Choroid plexus epithelial cell (primary cell): ENCODE measurements around the gene PRADC1.
"Not testable (repeated sequence)": the region's sequence is repeated elsewhere in the genome, so short reads cannot be mapped to it uniquely, and the experiment has no call there.

Experiments used
- DNase-seq: peaks from one replicate; pipeline ENCODE4 v3.0.0-alpha.2; 2010; ENCODE audit warnings: low read depth
- H3K4me3 ChIP-seq: 2 replicates; pipeline ENCODE4 v1.5.1; 2011; ENCODE audit warnings: low read depth, mild to moderate bottlenecking, control low read depth, low read length, moderate library complexity
- TF ChIP-seq, protein P1 (sequence below): conservative IDR thresholded peaks from 2 replicates; pipeline ENCODE4 v1.5.1; 2011; ENCODE audit warnings: low read depth, mild to moderate bottlenecking, control low read depth, inconsistent platforms, low read length, moderate library complexity

The PRADC1 gene

DNA sequence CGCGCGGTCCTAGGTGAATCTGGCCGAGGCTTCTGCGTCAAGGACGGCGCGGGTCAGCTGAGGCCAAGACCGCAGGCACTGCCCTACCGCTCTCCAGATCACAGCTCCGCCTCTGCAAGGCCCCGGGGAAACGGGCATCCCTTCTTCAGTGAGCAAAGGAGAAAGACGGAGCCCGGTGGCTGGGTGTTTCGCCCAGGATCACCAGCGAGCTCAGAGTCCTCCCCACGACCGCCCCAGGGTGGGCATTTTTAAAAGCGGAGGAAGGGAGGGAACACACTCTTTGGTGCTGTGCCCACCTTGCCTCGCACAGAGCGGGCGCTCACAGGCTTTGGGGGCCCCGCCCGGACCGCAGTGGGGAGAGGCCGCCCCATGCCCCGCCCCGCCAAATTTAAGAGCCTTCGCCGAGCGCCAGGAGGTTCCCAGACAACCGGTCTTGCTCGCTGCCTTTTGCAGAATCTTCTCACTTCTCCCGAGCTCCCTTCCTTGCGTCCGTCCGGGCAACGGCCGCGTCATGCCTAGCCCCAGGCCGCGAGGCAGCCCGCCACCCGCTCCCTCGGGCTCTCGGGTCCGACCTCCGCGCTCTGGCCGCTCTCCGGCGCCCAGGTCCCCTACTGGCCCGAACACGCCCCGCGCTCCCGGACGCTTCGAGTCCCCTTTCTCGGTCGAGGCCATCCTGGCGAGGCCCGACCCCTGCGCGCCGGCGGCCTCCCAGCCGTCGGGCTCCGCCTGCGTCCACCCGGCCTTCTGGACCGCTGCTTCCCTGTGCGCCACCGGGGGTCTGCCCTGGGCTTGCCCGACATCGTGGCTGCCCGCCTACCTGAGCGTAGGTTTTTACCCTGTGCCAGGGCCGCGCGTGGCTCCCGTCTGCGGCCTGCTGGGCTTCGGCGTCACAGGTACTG is 30.6 kb downstream of the PRADC1 start, which contains the start of gene NOTO:
TSS of gene NOTO (plus strand) at position 419 of the 899 bp plus-strand sequence. CDS start at position 512, 93 bp downstream.
- no peak for DNase-seq

DNA sequence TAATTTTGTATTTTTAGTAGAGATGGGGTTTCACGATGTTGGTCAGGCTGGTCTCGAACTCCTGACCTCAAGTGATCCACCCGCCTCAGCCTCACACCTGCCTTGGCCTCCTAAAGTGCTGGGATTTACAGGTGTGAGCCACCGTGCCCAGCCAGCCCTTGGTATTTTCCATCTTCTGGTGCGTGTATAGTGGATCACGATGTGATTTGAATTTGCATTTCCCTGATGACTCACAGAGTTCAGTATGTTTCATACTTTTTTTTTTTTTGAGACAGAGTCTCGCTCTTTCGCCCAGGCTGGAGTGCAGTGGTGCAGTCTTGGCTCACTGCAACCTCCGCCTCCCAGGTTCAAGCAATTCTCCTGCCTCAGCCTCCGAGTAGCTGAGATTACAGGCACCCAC is 32.8 kb downstream of the PRADC1 start:
- peak; percentile 31 for DNase-seq

More for the DNA sequence above, 30.6 kb downstream of the PRADC1 start, which contains the start of gene NOTO:
- H3K4me3 ChIP-seq = no peak within 1 kb of the TSS
- TF ChIP-seq, protein P1, sequence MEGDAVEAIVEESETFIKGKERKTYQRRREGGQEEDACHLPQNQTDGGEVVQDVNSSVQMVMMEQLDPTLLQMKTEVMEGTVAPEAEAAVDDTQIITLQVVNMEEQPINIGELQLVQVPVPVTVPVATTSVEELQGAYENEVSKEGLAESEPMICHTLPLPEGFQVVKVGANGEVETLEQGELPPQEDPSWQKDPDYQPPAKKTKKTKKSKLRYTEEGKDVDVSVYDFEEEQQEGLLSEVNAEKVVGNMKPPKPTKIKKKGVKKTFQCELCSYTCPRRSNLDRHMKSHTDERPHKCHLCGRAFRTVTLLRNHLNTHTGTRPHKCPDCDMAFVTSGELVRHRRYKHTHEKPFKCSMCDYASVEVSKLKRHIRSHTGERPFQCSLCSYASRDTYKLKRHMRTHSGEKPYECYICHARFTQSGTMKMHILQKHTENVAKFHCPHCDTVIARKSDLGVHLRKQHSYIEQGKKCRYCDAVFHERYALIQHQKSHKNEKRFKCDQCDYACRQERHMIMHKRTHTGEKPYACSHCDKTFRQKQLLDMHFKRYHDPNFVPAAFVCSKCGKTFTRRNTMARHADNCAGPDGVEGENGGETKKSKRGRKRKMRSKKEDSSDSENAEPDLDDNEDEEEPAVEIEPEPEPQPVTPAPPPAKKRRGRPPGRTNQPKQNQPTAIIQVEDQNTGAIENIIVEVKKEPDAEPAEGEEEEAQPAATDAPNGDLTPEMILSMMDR = no peak

DNA sequence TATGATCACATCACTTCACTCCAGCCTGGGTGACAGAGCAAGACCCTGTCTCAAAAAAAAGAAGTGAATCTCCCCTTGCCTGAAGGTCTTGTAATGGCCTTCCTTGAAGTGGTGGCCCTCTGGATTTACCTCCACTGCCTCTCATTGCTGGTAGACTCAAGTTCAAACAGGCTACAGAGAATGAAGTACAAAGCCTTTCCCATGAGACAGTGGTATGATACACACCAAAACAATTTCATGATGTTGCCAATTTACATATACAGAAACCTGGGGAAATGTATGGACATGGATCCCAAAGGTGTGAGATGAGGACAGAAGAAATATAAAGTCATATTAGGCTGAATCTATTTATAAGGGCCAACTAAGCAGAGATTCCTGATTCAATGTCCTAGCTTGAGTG is 35.5 kb downstream of the PRADC1 start:
- no peak for DNase-seq
- H3K4me3 ChIP-seq = no peak overlapping the region
- TF ChIP-seq, protein P1 = no peak

More for the DNA sequence above, 32.8 kb downstream of the PRADC1 start:
- H3K4me3 ChIP-seq = not testable (repeated sequence)

DNA sequence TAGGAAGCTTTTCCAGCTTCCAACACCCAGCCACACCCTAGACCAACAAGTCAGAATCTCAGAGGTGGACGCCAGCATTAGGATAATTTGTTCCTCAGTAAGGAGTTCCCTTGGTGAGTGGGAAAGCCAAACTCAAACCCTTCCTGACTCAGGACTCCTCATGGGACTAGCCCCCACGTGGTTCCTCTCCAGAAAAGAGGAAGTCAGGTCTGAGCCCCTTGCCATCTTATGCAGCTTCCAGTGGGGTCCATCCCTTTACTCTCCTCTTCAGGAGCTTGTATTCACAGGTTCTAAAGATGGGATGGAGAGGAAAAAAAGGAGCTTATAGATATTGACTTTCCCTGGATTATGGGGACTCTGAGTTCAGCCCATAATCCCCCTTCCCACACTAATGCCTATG is 45.5 kb downstream of the PRADC1 start:
- TF ChIP-seq, protein P1 = no peak
- DNase-seq = no peak
- H3K4me3 ChIP-seq = no peak overlapping the region

DNA sequence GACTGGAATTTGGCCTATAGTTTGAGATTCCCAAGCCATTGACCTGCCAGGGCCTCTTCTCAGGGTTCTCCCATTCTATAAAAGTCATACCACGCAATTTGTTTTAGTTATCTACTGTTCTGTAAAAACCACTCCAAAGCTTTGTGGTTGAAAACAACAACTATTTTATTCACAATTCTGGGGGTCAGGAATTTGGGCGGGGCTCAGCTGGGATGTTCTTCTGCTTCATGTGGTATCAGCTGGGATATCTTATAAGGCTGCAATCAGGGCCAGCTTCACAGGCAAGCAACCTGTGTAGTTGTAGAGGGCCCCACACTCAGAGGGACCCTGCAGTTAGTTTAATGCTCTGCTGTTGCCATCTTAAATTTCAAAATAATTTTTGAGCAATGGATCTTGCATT is 47.1 kb downstream of the PRADC1 start:
- H3K4me3 ChIP-seq = no peak overlapping the region
- TF ChIP-seq, protein P1 = no peak
- DNase-seq = no peak
